Frontal cortex (tissue), 4 donors: Measurements from ENCODE around the gene CCDC174. TPM values are rescaled to one million over a fixed set of nuclear protein-coding genes. Genes with fewer than 3 reads are reported as not detected.

Experiments
- DNase-seq, 2 donors: peaks; one replicate each; pipeline ENCODE4 v3.0.0; 2012; ENCODE audit warnings: low spot score in 2 of 2
- FAIRE-seq: peaks from 2 replicates; lab custom pipeline; 2012; peaks lifted over from hg19 to GRCh38; lab: Jason Lieb, UNC
- total RNA-seq: library from RNA; depleted of rRNA; stranded (reverse); fragments of >200 nt; gene quantifications from one replicate; pipeline ENCODE4 v1.2.3, GENCODE V29; 2014
- donor health status: control.
- donor health status: control.
- donor health status: control.

The CCDC174 gene
- total RNA-seq, 1 donor from 2014 or later: 10.6 TPM

- FAIRE-seq: no peak
- DNase-seq: no peak
Observed at GRCh38 chr3:14691239-14691638, 39.7 kb downstream of the CCDC174 start.

GRCh38 chr3:14691719-14692118 is 40.2 kb downstream of the CCDC174 start:
- DNase-seq: no peak
- no peak for FAIRE-seq

GRCh38 chr3:14698601-14699244 is 47.2 kb downstream of the CCDC174 start:
- FAIRE-seq: no peak
- no peak for DNase-seq

DNA sequence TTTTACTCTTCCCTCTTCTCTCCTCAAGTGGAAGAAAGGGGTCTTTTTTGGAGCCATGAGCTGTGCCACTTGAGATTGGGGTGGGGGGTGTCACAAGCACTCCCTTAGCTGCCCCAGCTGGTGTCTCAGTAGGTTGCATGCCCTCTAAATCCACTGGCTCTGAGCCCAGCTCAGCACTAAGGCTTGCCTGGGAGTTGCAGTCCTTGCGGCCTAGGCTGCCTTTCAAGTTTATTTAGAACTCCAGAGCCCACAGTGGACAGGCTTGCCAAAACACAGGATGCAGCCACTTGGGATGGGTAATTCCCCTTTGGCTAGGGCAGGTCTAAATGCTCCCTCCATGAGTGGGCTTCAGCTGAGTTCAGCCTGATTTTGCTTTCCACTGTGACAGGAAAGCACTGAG is 48.1 kb downstream of the CCDC174 start:
- DNase-seq: no peak
- FAIRE-seq: no peak

- FAIRE-seq (no peak), DNase-seq (no peak)
Observed at GRCh38 chr3:14700891-14701290, 49.3 kb downstream of the CCDC174 start.

GRCh38 chr3:14701676-14702075 is 50.1 kb downstream of the CCDC174 start:
- FAIRE-seq: no peak
- no peak for DNase-seq

GRCh38 chr3:14703128-14703750 is 51.7 kb downstream of the CCDC174 start:
- no peak for FAIRE-seq
- no peak for DNase-seq

- no peak for DNase-seq
- no peak for FAIRE-seq
Observed at GRCh38 chr3:14703791-14704190, 52.2 kb downstream of the CCDC174 start.

- FAIRE-seq (no peak), DNase-seq (no peak)
Observed at GRCh38 chr3:14706096-14706495, 54.5 kb downstream of the CCDC174 start.

GRCh38 chr3:14716591-14716990 is 65.0 kb downstream of the CCDC174 start:
- FAIRE-seq: no peak
- no peak for DNase-seq

GRCh38 chr3:14717307-14717706 is 65.7 kb downstream of the CCDC174 start:
- no peak for DNase-seq
- no peak for FAIRE-seq

DNA sequence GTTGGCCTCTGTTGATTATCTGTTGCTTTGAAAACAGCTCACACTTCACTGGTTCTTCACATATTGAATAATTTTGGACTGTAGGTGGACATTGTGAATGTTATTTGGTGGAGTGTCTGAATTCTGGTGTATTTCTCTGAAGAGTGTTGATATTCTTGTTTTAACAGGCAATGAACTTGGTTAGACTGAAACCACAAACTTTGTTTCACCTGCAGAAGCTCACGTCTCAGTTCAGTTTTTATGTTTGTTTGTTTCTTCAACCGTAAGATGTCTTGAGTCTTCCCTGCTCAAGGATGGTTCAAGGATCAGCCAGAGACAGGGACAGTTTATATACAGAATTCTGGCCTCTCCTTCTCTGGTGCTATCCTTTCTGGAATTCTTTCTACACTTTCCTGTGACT is 67.0 kb downstream of the CCDC174 start:
- DNase-seq (no peak), FAIRE-seq (no peak)

GRCh38 chr3:14719006-14719405 is 67.4 kb downstream of the CCDC174 start:
- DNase-seq (no peak), FAIRE-seq (no peak)

GRCh38 chr3:14721126-14721864 is 69.7 kb downstream of the CCDC174 start:
- DNase-seq (no peak), FAIRE-seq (no peak)

Other genes starting within 250 kb of the CCDC174 start
- gene SLC6A6, start 249.2 kb upstream of the CCDC174 start, total RNA-seq: 15.1 TPM
- 8.2 TPM for gene GRIP2, start 111.4 kb upstream of the CCDC174 start, total RNA-seq
- not detected for gene C3orf20, start 23.4 kb downstream of the CCDC174 start, total RNA-seq
- 2.9 TPM for gene FGD5, start 167.2 kb downstream of the CCDC174 start, total RNA-seq